H9 (cell line): ENCODE data around the gene PCARE. TPM values are rescaled to one million over a fixed set of nuclear protein-coding genes. Genes with fewer than 3 reads are reported as not detected.

Experiments used
- DNase-seq: peaks from one replicate; pipeline ENCODE4 v3.0.0-alpha.2; 2017
- H2AFZ ChIP-seq: one replicate; pipeline ENCODE4 v1.6.1; 2013; ENCODE audit warnings: mild to moderate bottlenecking, low read length, control low read depth, moderate library complexity
- H2AK5ac ChIP-seq: 2 replicates; pipeline ENCODE4 v1.6.1; 2013; ENCODE audit warnings: low read length, control low read depth, mixed read lengths; ENCODE audit not compliant: insufficient read length
- H2BK120ac ChIP-seq: one replicate; pipeline ENCODE4 v1.6.1; 2013; ENCODE audit warnings: low read depth, mild to moderate bottlenecking, low read length, control low read depth, inconsistent platforms; ENCODE audit not compliant: poor library complexity, severe bottlenecking
- H2BK12ac ChIP-seq: 2 replicates; pipeline ENCODE4 v1.6.1; 2013; ENCODE audit warnings: low read length, control low read depth, mixed read lengths, low read depth; ENCODE audit not compliant: insufficient read length
- H2BK15ac ChIP-seq: 2 replicates; pipeline ENCODE4 v1.6.1; 2013; ENCODE audit warnings: low read depth, low read length, control low read depth
- H2BK20ac ChIP-seq: one replicate; pipeline ENCODE4 v1.6.1; 2013; ENCODE audit warnings: low read depth, mild to moderate bottlenecking, low read length, control low read depth, inconsistent platforms; ENCODE audit not compliant: poor library complexity, severe bottlenecking
- H2BK5ac ChIP-seq: 2 replicates; pipeline ENCODE4 v1.6.1; 2013; ENCODE audit warnings: low read length, control low read depth, mixed read lengths; ENCODE audit not compliant: insufficient read length
- H3K14ac ChIP-seq: 2 replicates; pipeline ENCODE4 v1.6.1; 2013; ENCODE audit warnings: low read length, control low read depth; ENCODE audit not compliant: insufficient read depth
- H3K18ac ChIP-seq: 2 replicates; pipeline ENCODE4 v1.6.1; 2013; ENCODE audit warnings: low read depth, mild to moderate bottlenecking, mixed read lengths, low read length, control low read depth; ENCODE audit not compliant: insufficient read length
- H3K23ac ChIP-seq: 2 replicates; pipeline ENCODE4 v1.6.1; 2013; ENCODE audit warnings: low read length, control low read depth, mixed read lengths, low read depth; ENCODE audit not compliant: insufficient read length
- H3K23me2 ChIP-seq: 2 replicates; pipeline ENCODE4 v1.6.1; 2013; ENCODE audit warnings: low read depth, mild to moderate bottlenecking, mixed read lengths, low read length, control low read depth; ENCODE audit not compliant: insufficient read length, poor library complexity, severe bottlenecking
- H3K27ac ChIP-seq: 2 replicates; pipeline ENCODE4 v1.5.1; 2013; ENCODE audit warnings: low read length, control low read depth, mixed read lengths, low read depth; ENCODE audit not compliant: insufficient read length
- H3K27me3 ChIP-seq: 2 replicates; pipeline ENCODE4 v1.6.1; 2013; ENCODE audit warnings: low read length, control low read depth, inconsistent platforms; ENCODE audit not compliant: insufficient read depth
- H3K4ac ChIP-seq: 2 replicates; pipeline ENCODE4 v1.6.1; 2013; ENCODE audit warnings: low read depth, mild to moderate bottlenecking, control low read depth, inconsistent platforms, low read length, moderate library complexity
- H3K4me1 ChIP-seq: 2 replicates; pipeline ENCODE4 v1.6.1; 2013; ENCODE audit warnings: low read length, control low read depth, inconsistent platforms; ENCODE audit not compliant: insufficient read depth
- H3K4me2 ChIP-seq: 2 replicates; pipeline ENCODE4 v1.6.1; 2013; ENCODE audit warnings: low read length, control low read depth, mixed read lengths; ENCODE audit not compliant: insufficient read length, insufficient read depth
- H3K56ac ChIP-seq: 2 replicates; pipeline ENCODE4 v1.6.1; 2013; ENCODE audit warnings: low read depth, mild to moderate bottlenecking, mixed read lengths, low read length, control low read depth; ENCODE audit not compliant: insufficient read length
- H3K79me1 ChIP-seq: 2 replicates; pipeline ENCODE4 v1.6.1; 2013; ENCODE audit warnings: low read depth, mild to moderate bottlenecking, moderate library complexity, low read length, control low read depth, inconsistent platforms; ENCODE audit not compliant: insufficient read depth, poor library complexity, severe bottlenecking
- H3K79me2 ChIP-seq: 2 replicates; pipeline ENCODE4 v1.6.1; 2013; ENCODE audit warnings: low read length, control low read depth, inconsistent platforms; ENCODE audit not compliant: insufficient read depth
- H3K9ac ChIP-seq: 2 replicates; pipeline ENCODE4 v1.6.1; 2013; ENCODE audit warnings: low read length, control low read depth, mixed read lengths; ENCODE audit not compliant: insufficient read length; ENCODE audit errors: extremely low read depth
- H3K9me3 ChIP-seq: one replicate; pipeline ENCODE4 v1.6.1; 2013; ENCODE audit warnings: low read depth, low read length, inconsistent platforms; ENCODE audit not compliant: control insufficient read depth
- H3T11ph ChIP-seq: one replicate; pipeline ENCODE4 v1.6.1; 2013; ENCODE audit warnings: mild to moderate bottlenecking, low read length, control low read depth, inconsistent platforms
- H4K20me1 ChIP-seq: one replicate; pipeline ENCODE4 v1.6.1; 2013; ENCODE audit not compliant: control insufficient read depth, insufficient read length, insufficient read depth
- H4K5ac ChIP-seq: 2 replicates; pipeline ENCODE4 v1.6.1; 2013; ENCODE audit warnings: low read depth, mild to moderate bottlenecking, mixed read lengths, low read length, control low read depth; ENCODE audit not compliant: insufficient read length
- H4K8ac ChIP-seq: replicated peaks from 2 replicates; pipeline ENCODE4 v1.6.1; 2013; ENCODE audit warnings: low read length, control low read depth, mixed read lengths, low read depth; ENCODE audit not compliant: insufficient read length
- H4K91ac ChIP-seq: 2 replicates; pipeline ENCODE4 v1.6.1; 2013; ENCODE audit warnings: low read depth, mild to moderate bottlenecking, moderate library complexity, mixed read lengths, low read length, control low read depth; ENCODE audit not compliant: insufficient read length
- H3K27ac Mint-ChIP-seq, 3 experiments: 2 replicates in 2 of 3; 3 replicates in 1 of 3; pipeline ENCODE4 v1.8.0; 2020 to 2021; ENCODE audit warnings: mixed read lengths in 3 of 3, mild to moderate bottlenecking in 1 of 3, moderate library complexity in 1 of 3
- H3K27me3 Mint-ChIP-seq: 2 replicates; pipeline ENCODE4 v1.8.0; 2021; ENCODE audit warnings: low read depth, mild to moderate bottlenecking, moderate library complexity, mixed read lengths
- H3K36me3 Mint-ChIP-seq, 3 experiments: 2 replicates in 2 of 3; 3 replicates in 1 of 3; pipeline ENCODE4 v1.8.0; 2020 to 2021; ENCODE audit warnings: low read depth in 3 of 3, mixed read lengths in 3 of 3; ENCODE audit not compliant: insufficient read depth in 1 of 3
- H3K4me1 Mint-ChIP-seq, 2 experiments: 2 replicates each; pipeline ENCODE4 v1.8.0; 2020; ENCODE audit warnings: mixed read lengths in 2 of 2
- H3K4me3 Mint-ChIP-seq, 2 experiments: 2 replicates in 1 of 2; 3 replicates in 1 of 2; pipeline ENCODE4 v1.8.0; 2020 to 2021; ENCODE audit warnings: mild to moderate bottlenecking in 2 of 2, mixed read lengths in 2 of 2, moderate library complexity in 1 of 2
- H3K9me3 Mint-ChIP-seq, 2 experiments: 2 replicates in 1 of 2; 3 replicates in 1 of 2; pipeline ENCODE4 v1.8.0; 2020; ENCODE audit warnings: mild to moderate bottlenecking in 2 of 2, mixed read lengths in 2 of 2, moderate library complexity in 1 of 2
- WGBS: extraction: QIAGEN DNeasy Blood & Tissue Kit; methylation state at CpG from one replicate; pipeline ENCODE4 v1.1.7; 2013; ENCODE audit warnings: missing lambda C conversion rate, low lambda C conversion rate, mixed read lengths; ENCODE audit not compliant: insufficient read length; ENCODE audit errors: extremely low coverage; 5-methylcytosine and 5-hydroxymethylcytosine counted together
- total RNA-seq: library from RNA; stranded (reverse); gene quantifications from 2 replicates; pipeline ENCODE4 v1.2.1, GENCODE V29; 2021
- TF ChIP-seq, protein P1 (sequence below): fragments of 200-600 bp; sonication (generic); conservative IDR thresholded peaks from 3 replicates; pipeline ENCODE4 v1.8.0; 2021; ENCODE audit warnings: antibody characterized with exemption, mild to moderate bottlenecking

PCARE gene
- total RNA-seq, 1 experiment from 2014 or later: not detected

DNA sequence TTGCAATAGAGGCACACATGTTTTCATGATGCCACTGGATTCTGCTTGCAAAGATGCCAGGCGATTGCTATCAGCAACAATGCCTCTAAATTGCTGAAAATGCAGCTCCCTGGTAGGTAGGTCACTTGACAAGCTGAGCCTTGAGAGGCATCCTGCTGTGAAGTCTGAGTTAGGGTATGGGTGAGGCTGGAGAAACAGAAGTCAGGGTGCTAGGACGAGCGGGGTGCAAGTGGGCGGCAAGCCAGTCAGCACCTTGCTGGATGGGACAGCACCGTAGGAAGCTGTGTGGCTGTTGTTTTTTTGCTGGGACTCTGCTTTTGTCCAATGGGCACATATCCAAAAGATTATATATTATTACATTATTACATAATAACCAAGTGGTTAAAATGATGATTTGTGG is 30.4 kb upstream of the PCARE start:
- Histone ChIP-seq H2AFZ (no peak overlapping the region), H3K23ac (no peak overlapping the region), H4K20me1 (no peaks in the 10 kb centered on the region), H3K56ac (no peak overlapping the region), H2BK20ac (no peak overlapping the region), H3K4me1 (no peaks in the 10 kb centered on the region), H3K4me2 (no peak overlapping the region), H3K9me3 (peaks cover 4% of the 10 kb centered on the region), H3K4ac (no peak overlapping the region), H3K79me1 (no peaks in the 10 kb centered on the region), H4K91ac (no peak overlapping the region), H2BK12ac (no peak overlapping the region), H3K18ac (no peak overlapping the region), H4K8ac (no peak overlapping the region), H2BK5ac (no peak overlapping the region), H2BK15ac (no peak overlapping the region), H3K9ac (no peak overlapping the region), H3K27me3 (no peaks in the 10 kb centered on the region), H3K27ac (no peak overlapping the region), H3T11ph (no peak overlapping the region), H2BK120ac (no peak overlapping the region), H3K79me2 (no peaks in the 10 kb centered on the region), H3K23me2 (no peaks in the 10 kb centered on the region), H3K14ac (no peak overlapping the region), H4K5ac (no peak overlapping the region), H2AK5ac (no peak overlapping the region)
- Mint-ChIP-seq H3K27me3 (peaks cover 6% of the 10 kb centered on the region), H3K36me3 (peaks cover 0 to 7% (median 3%) of the 10 kb centered on the region in 3 experiments; a peak in 4 of 7 replicates), H3K4me3 (no peak overlapping the region), H3K4me1 (no peaks in the 10 kb centered on the region), H3K9me3 (peaks cover 7 to 11% of the 10 kb centered on the region in 2 experiments; a peak in 4 of 5 replicates), H3K27ac (peak overlapping the region in 1 of 3 experiments; percentile 48; a peak in 1 of 7 replicates)
- no CpG with 5 or more reads among the region's 5 CpGs for WGBS
- TF ChIP-seq, protein P1, sequence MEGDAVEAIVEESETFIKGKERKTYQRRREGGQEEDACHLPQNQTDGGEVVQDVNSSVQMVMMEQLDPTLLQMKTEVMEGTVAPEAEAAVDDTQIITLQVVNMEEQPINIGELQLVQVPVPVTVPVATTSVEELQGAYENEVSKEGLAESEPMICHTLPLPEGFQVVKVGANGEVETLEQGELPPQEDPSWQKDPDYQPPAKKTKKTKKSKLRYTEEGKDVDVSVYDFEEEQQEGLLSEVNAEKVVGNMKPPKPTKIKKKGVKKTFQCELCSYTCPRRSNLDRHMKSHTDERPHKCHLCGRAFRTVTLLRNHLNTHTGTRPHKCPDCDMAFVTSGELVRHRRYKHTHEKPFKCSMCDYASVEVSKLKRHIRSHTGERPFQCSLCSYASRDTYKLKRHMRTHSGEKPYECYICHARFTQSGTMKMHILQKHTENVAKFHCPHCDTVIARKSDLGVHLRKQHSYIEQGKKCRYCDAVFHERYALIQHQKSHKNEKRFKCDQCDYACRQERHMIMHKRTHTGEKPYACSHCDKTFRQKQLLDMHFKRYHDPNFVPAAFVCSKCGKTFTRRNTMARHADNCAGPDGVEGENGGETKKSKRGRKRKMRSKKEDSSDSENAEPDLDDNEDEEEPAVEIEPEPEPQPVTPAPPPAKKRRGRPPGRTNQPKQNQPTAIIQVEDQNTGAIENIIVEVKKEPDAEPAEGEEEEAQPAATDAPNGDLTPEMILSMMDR: no peak
- no peak for DNase-seq
